ENCODE results near the gene ADM2. TPM values are rescaled to one million over a fixed set of nuclear protein-coding genes. Genes with fewer than 3 reads are reported as not detected.

The ADM2 gene
- total and polyA plus RNA-seq, 9 donors: 0.01 to 2.6 (median 0.15) TPM; not detected in 3

Other genes with a start within 250 kb of the ADM2 start
- gene TUBGCP6, start 236.5 kb upstream of the ADM2 start, total RNA-seq: 10 to 100 TPM; 35.9 to 52.2 (median 40.8) TPM
- 10 to 100 TPM in 1 of 2 donors, 1 to 10 TPM in 1; 7.5 to 42.6 TPM for gene TUBGCP6, start 236.5 kb upstream of the ADM2 start, polyA plus RNA-seq
- 10 to 100 TPM; 24.9 to 44.6 (median 41.1) TPM for gene HDAC10, start 230.3 kb upstream of the ADM2 start, total RNA-seq
- gene HDAC10, start 230.3 kb upstream of the ADM2 start, polyA plus RNA-seq: 10 to 100 TPM in 1 of 2 donors, 1 to 10 TPM in 1; 2.3 to 33.2 TPM
- 10 to 100 TPM in 6 of 7 donors, 1 to 10 TPM in 1; 7.9 to 35.3 (median 23.3) TPM for gene MAPK12, start 219.9 kb upstream of the ADM2 start, total RNA-seq
- gene MAPK12, start 219.9 kb upstream of the ADM2 start, polyA plus RNA-seq: 10 to 100 TPM in 1 of 2 donors, under 1 TPM in 1; 0.87 to 26.5 TPM
- gene MAPK11, start 211.2 kb upstream of the ADM2 start, total RNA-seq: 10 to 100 TPM in 4 of 7 donors, 1 to 10 TPM in 3; 2.0 to 31.6 (median 12.0) TPM
- gene MAPK11, start 211.2 kb upstream of the ADM2 start, polyA plus RNA-seq: 10 to 100 TPM in 1 of 2 donors, under 1 TPM in 1; 0.92 to 13.0 TPM
- gene PLXNB2, start 173.9 kb upstream of the ADM2 start, total RNA-seq: 100 to 1,000 TPM; 121 to 274 (median 229) TPM
- gene PLXNB2, start 173.9 kb upstream of the ADM2 start, polyA plus RNA-seq: 100 to 1,000 TPM in 1 of 2 donors, 10 to 100 TPM in 1; 26.5 to 135 TPM
- 10 to 100 TPM in 2 of 7 donors, 1 to 10 TPM in 5; 2.6 to 17.3 (median 7.4) TPM for gene DENND6B, start 154.5 kb upstream of the ADM2 start, total RNA-seq
- gene DENND6B, start 154.5 kb upstream of the ADM2 start, polyA plus RNA-seq: 1 to 10 TPM in 1 of 2 donors, under 1 TPM in 1; 0.38 to 5.6 TPM
- gene PPP6R2, start 138.2 kb upstream of the ADM2 start, total RNA-seq: 10 to 100 TPM; 30.1 to 52.9 (median 37.8) TPM
- 10 to 100 TPM in 1 of 2 donors, 1 to 10 TPM in 1; 8.2 to 33.4 TPM for gene PPP6R2, start 138.2 kb upstream of the ADM2 start, polyA plus RNA-seq
- gene SBF1, start 6.5 kb upstream of the ADM2 start, total RNA-seq: 10 to 100 TPM; 25.6 to 86.0 (median 65.1) TPM
- gene SBF1, start 6.5 kb upstream of the ADM2 start, polyA plus RNA-seq: 10 to 100 TPM in 1 of 2 donors, 1 to 10 TPM in 1; 1.9 to 36.7 TPM
- under 1 TPM in 1 of 7 donors, not detected in 6; 0.20 TPM for gene MIOX, start 5.3 kb downstream of the ADM2 start, total RNA-seq
- not detected for gene MIOX, start 5.3 kb downstream of the ADM2 start, polyA plus RNA-seq
- gene LMF2, start 26.2 kb downstream of the ADM2 start, total RNA-seq: 10 to 100 TPM; 43.6 to 76.6 (median 60.9) TPM
- 10 to 100 TPM in 1 of 2 donors, 1 to 10 TPM in 1; 1.5 to 52.3 TPM for gene LMF2, start 26.2 kb downstream of the ADM2 start, polyA plus RNA-seq
- 10 to 100 TPM; 37.1 to 61.5 (median 53.7) TPM for gene NCAPH2, start 26.7 kb downstream of the ADM2 start, total RNA-seq
- 10 to 100 TPM; 11.5 to 49.0 TPM for gene NCAPH2, start 26.7 kb downstream of the ADM2 start, polyA plus RNA-seq
- gene SCO2, start 44.1 kb downstream of the ADM2 start, total RNA-seq: 1 to 10 TPM in 2 of 7 donors, under 1 TPM in 2, not detected in 3; 0.73 to 5.1 (median 2.6) TPM
- under 1 TPM in 1 of 2 donors, not detected in 1; 0.75 TPM for gene SCO2, start 44.1 kb downstream of the ADM2 start, polyA plus RNA-seq
- gene TYMP, start 48.5 kb downstream of the ADM2 start, total RNA-seq: 10 to 100 TPM in 5 of 7 donors, 1 to 10 TPM in 2; 6.6 to 72.4 (median 15.9) TPM
- 1 to 10 TPM; 2.7 to 8.4 TPM for gene TYMP, start 48.5 kb downstream of the ADM2 start, polyA plus RNA-seq
- under 1 TPM in 5 of 7 donors, not detected in 2; 0.10 to 0.12 (median 0.10) TPM for gene KLHDC7B, start 64.4 kb downstream of the ADM2 start, total RNA-seq
- gene KLHDC7B, start 64.4 kb downstream of the ADM2 start, polyA plus RNA-seq: under 1 TPM; 0.04 to 0.13 TPM
- not detected for gene SYCE3, start 81.4 kb downstream of the ADM2 start, total RNA-seq
- gene SYCE3, start 81.4 kb downstream of the ADM2 start, polyA plus RNA-seq: not detected
- gene CPT1B, start 96.9 kb downstream of the ADM2 start, total RNA-seq: 10 to 100 TPM in 1 of 7 donors, 1 to 10 TPM in 6; 3.6 to 10.6 (median 5.2) TPM
- gene CPT1B, start 96.9 kb downstream of the ADM2 start, polyA plus RNA-seq: 1 to 10 TPM; 2.5 to 4.2 TPM
- gene CHKB, start 101.3 kb downstream of the ADM2 start, total RNA-seq: 10 to 100 TPM; 34.9 to 73.2 (median 48.8) TPM
- gene CHKB, start 101.3 kb downstream of the ADM2 start, polyA plus RNA-seq: 10 to 100 TPM; 42.2 to 44.2 TPM
- gene MAPK8IP2, start 119.2 kb downstream of the ADM2 start, total RNA-seq: 10 to 100 TPM in 4 of 7 donors, 1 to 10 TPM in 3; 5.0 to 28.4 (median 13.2) TPM
- 1 to 10 TPM; 1.1 to 6.0 TPM for gene MAPK8IP2, start 119.2 kb downstream of the ADM2 start, polyA plus RNA-seq
- 10 to 100 TPM; 11.9 to 51.6 (median 19.9) TPM for gene ARSA, start 146.6 kb downstream of the ADM2 start, total RNA-seq
- 10 to 100 TPM in 1 of 2 donors, 1 to 10 TPM in 1; 2.1 to 13.1 TPM for gene ARSA, start 146.6 kb downstream of the ADM2 start, polyA plus RNA-seq
- 10 to 100 TPM in 2 of 7 donors, 1 to 10 TPM in 5; 2.6 to 23.2 (median 6.2) TPM for gene SHANK3, start 191.3 kb downstream of the ADM2 start, total RNA-seq
- 1 to 10 TPM; 2.7 to 9.8 TPM for gene SHANK3, start 191.3 kb downstream of the ADM2 start, polyA plus RNA-seq